Activated T-cell treated with anti-CD3 and anti-CD28 coated beads, Interleukin-2, amount 50 U/mL, for 24 hours (primary cell): ENCODE results near the gene VENTX.

Experiments used
- DNase-seq: peaks from one replicate; pipeline ENCODE4 v3.0.0-alpha.2; 2020
- H3K27ac Mint-ChIP-seq: 2 replicates; pipeline ENCODE4 v1.8.0; 2020; ENCODE audit warnings: mild to moderate bottlenecking, mixed read lengths
- H3K27me3 Mint-ChIP-seq: 2 replicates; pipeline ENCODE4 v1.8.0; 2020; ENCODE audit warnings: mixed read lengths
- H3K36me3 Mint-ChIP-seq: 2 replicates; pipeline ENCODE4 v1.8.0; 2020; ENCODE audit warnings: low read depth, mixed read lengths
- H3K4me1 Mint-ChIP-seq: 2 replicates; pipeline ENCODE4 v1.8.0; 2020; ENCODE audit warnings: low read depth, mixed read lengths
- H3K4me3 Mint-ChIP-seq: 2 replicates; pipeline ENCODE4 v1.8.0; 2020; ENCODE audit warnings: mild to moderate bottlenecking, moderate library complexity, mixed read lengths
- H3K9me3 Mint-ChIP-seq: 2 replicates; pipeline ENCODE4 v1.8.0; 2020; ENCODE audit warnings: mixed read lengths

The VENTX gene

DNA sequence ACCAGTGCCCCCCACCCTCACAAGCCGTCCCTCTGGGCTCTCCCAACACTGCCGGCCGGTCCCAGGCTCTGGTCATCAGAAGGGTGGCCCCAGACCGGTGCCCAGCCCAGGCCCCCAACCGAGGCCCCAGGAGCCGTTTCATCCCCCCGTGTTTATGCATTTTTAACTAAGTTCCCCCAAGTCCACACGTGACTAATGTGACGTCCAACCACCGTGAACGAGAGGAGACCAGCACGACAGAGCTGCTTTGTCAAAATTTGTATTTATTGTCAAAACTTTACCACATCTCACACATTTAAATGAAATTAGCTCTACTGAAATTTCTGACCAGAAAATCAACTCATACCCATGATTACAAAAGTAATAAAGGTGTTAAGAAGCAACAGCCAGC is 8.6 kb downstream of the VENTX start:
- no peak overlapping the region for H3K27ac Mint-ChIP-seq
- peaks cover 7% of the 10 kb centered on the region for H3K4me1 Mint-ChIP-seq
- peaks cover 22% of the 10 kb centered on the region for H3K27me3 Mint-ChIP-seq
- no peaks in the 10 kb centered on the region for H3K9me3 Mint-ChIP-seq
- no peak overlapping the region for H3K4me3 Mint-ChIP-seq
- no peak for DNase-seq
- no peaks in the 10 kb centered on the region for H3K36me3 Mint-ChIP-seq

DNA sequence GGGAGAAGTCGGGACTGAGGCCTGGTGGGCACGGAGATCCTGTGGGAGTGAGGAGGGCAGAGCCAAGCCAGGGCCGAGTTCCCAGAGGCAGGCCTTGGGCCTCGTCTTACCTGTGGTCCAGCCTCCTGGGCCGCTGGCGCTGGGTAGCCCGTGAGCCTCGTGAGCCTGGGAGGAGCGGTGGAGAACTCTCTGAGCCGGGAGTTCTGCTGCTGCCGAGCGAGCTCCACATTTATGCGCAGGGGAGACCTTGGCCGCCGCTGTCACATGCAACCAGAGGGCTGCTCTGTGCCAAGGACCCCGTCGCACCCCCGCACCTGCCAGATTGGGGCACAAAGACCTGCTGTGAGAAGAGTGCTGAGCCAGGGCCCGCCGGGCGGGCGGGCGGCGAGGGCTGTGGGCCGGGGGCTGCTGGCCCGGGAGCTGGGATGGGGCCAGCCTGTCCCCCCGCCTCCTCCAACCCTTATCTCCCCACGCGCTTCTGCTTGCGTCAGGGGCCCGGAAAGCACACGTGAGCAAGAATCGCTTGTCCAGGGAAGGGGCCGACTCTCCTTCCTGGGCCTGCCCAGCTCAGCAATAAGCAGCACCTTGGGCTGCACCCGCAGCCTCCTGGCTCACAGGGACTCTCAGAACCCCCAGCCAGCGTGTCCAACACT is 10.2 kb downstream of the VENTX start:
- Mint-ChIP-seq H3K27ac (no peak overlapping the region), H3K4me1 (no peaks in the 10 kb centered on the region), H3K9me3 (no peaks in the 10 kb centered on the region), H3K27me3 (peaks cover 7% of the 10 kb centered on the region), H3K4me3 (no peak overlapping the region), H3K36me3 (no peaks in the 10 kb centered on the region)
- DNase-seq = no peak

DNA sequence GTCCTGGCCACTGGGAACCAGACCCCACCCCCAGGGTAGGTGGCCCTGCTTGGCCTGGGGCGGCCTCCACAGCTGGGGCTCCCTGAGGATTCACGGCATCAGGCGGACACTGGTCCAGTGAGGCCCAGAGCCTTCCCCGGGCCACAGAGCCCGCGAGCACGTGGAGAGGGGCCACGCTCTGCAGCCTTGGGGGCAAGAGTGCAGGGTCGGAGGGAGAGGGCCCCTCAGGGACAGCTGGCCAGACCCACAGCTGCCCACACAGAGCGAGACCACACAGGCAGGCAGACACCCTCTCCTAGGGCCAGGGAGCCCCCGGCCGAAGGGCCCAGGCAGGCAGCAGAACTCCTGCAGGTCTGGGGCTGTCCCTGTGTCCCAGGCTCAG is 10.7 kb downstream of the VENTX start:
- Mint-ChIP-seq H3K27ac (no peak overlapping the region), H3K4me3 (no peak overlapping the region), H3K27me3 (peaks cover 2% of the 10 kb centered on the region), H3K36me3 (no peaks in the 10 kb centered on the region), H3K4me1 (no peaks in the 10 kb centered on the region), H3K9me3 (no peaks in the 10 kb centered on the region)
- DNase-seq = no peak

DNA sequence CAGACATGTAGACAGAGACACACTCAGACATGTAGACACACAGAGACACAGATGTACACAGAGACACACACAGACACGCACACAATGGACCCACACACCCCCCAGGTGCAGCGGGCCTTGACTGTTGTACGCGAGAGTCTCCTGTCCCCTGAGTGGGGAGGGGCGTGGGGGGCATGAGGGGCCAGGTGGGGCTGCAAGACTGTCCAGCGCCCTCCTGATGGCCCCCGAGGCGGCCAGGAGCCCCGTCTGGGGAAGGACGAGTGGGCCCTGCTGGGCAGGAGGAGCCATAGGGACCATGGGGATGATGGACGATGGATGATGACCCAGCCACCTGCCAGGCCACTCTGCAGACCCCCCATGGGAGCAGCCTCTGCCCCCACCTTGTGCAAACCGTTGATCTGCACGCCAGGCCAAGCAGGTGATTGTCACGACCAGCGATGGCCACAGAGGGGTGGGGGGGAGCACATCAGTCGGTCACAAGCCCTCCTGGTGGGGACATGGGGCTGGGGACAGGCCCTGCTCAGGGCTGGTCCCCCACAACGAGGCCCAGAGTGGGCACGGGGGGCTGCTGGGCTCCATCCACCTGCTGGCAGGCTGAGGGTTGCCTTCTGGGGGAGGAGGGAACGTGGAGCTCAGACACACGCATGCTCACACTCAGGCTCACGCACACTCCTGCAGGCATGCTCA is 11.6 kb downstream of the VENTX start:
- Mint-ChIP-seq H3K27me3 (peaks cover 2% of the 10 kb centered on the region), H3K9me3 (no peaks in the 10 kb centered on the region), H3K4me1 (no peaks in the 10 kb centered on the region), H3K27ac (no peak overlapping the region), H3K36me3 (no peaks in the 10 kb centered on the region), H3K4me3 (no peak overlapping the region)
- no peak for DNase-seq

DNA sequence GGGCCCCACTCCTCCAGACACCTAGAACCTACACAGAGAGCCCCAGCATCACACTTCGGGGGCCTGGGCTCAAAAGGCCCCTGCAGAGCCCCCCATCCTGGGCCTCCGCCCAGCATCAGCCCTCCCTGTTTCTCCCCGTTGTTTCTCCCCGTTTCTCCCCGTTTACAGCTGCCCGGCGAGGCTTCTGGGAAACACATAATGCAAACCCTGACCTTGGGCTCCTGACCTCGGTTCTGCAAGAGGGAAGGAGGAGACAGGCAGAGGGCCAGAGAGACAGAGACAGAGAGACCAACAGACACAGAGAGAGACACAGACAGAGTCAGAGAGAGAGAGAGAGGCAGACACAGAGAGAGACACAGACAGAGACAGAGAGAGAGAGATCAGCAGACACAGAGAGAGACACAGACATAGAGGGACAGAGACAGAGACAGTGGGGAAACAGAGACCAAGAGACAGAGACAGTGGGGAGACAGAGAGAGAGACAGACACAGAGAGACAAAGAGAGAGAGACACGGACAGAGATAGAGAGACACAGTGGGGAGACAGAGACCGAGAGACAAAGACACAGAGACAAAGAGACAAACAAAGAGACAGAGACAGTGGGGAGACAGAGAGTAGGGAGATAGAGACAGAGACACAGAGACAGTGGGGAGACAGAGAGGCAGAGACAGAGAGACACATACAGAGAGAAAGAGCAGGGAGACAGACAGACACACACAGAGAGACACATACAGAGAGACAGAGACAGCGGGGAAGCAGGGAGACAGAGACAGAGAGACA is 12.5 kb downstream of the VENTX start:
- no peak overlapping the region for H3K27ac Mint-ChIP-seq
- H3K4me3 Mint-ChIP-seq = no peak overlapping the region
- no peaks in the 10 kb centered on the region for H3K27me3 Mint-ChIP-seq
- DNase-seq = no peak
- H3K4me1 Mint-ChIP-seq = no peaks in the 10 kb centered on the region
- H3K9me3 Mint-ChIP-seq = no peaks in the 10 kb centered on the region
- H3K36me3 Mint-ChIP-seq = no peaks in the 10 kb centered on the region

DNA sequence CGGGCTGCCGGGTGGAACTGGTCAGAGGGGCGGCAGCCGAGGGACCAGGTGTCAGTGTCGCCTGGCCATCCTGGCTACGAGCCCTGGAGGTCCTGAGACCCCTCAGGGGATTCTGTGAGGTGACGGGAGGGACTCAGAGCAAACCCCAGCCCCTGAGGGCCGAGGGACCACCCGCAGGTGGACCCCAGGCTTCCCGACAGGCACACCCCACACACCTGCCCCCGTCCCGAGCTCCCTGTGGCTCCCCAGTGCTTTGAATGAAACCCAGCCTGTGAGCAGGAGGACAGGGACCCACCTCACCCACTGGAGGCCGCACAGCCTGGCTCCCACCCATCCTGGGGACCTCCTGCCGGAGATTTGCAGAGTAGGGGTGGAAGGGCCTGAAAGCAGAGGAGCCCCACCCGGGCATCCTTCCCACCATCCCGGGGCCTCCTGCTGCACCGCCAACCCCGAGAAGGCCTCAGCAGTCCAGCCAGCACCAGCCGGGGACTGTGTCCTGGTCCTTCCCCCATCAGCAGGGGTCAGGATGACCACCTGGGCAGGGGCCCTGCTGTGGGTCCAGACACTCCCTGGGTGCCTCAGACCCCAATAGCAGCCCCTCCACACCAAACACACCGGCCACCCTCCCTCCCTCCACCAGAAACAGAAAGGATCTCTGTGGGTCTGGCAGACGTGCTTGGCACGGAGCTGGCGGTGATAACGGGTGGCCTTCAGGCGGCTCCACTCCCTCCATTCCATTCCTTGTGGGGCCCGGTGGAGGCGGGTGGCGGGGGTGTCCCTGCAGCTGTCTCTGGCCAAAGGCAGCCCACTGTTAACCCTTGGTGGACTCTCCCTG is 13.9 kb downstream of the VENTX start:
- Mint-ChIP-seq H3K27ac (no peak overlapping the region), H3K36me3 (no peaks in the 10 kb centered on the region), H3K27me3 (no peaks in the 10 kb centered on the region), H3K4me3 (no peak overlapping the region), H3K9me3 (no peaks in the 10 kb centered on the region), H3K4me1 (no peaks in the 10 kb centered on the region)
- DNase-seq = no peak

DNA sequence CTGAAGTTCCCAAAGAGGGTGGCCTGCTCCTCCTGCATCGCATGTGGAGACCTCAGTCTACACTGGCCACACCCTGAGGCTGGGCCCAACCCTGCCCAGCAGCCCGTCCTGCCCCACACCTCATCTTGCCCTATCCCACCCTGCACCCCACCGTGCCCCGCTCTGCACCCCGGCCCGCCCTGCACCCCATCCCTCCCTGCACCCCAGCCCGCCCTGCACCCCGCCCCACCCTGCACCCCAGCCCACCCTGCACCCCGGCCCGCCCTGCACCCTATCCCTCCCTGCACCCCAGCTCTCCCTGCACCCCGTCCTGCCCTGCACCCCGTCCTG is 14.5 kb downstream of the VENTX start:
- no peak for DNase-seq
- Mint-ChIP-seq H3K27ac (no peak overlapping the region), H3K36me3 (no peaks in the 10 kb centered on the region), H3K4me1 (peaks cover 4% of the 10 kb centered on the region), H3K4me3 (no peak overlapping the region), H3K9me3 (no peaks in the 10 kb centered on the region), H3K27me3 (no peaks in the 10 kb centered on the region)

DNA sequence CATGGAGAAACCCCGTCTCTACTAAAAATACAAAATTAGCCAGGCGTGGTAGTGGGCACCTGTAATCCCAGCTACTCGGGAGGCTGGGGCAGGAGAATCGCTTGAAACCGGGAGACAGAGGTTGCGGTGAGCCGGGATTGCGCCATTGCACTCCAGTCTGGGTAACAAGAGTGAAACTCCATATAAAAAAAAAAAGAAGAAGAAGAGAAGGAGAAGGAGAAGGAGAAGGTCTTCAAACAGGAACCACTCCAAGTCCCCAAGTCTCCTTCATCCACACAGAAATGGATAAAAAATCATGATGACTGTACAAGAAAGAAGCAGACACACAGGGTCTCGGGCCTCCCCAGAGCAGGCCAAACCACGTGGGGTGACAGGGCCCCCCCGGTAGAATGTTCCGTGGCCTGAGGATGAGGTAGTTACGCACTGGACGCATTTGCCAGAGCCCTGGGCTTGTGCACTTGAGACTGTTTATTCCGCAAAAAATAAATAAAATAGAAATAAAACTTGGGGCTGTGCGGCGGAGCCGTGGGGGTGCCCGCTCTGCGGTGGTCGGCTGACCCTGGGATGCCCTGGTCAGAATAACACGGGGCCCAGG is 15.8 kb downstream of the VENTX start:
- Mint-ChIP-seq H3K36me3 (no peaks in the 10 kb centered on the region), H3K9me3 (no peaks in the 10 kb centered on the region), H3K4me3 (no peak overlapping the region), H3K4me1 (peaks cover 16% of the 10 kb centered on the region), H3K27me3 (no peaks in the 10 kb centered on the region), H3K27ac (no peak overlapping the region)
- no peak for DNase-seq

DNA sequence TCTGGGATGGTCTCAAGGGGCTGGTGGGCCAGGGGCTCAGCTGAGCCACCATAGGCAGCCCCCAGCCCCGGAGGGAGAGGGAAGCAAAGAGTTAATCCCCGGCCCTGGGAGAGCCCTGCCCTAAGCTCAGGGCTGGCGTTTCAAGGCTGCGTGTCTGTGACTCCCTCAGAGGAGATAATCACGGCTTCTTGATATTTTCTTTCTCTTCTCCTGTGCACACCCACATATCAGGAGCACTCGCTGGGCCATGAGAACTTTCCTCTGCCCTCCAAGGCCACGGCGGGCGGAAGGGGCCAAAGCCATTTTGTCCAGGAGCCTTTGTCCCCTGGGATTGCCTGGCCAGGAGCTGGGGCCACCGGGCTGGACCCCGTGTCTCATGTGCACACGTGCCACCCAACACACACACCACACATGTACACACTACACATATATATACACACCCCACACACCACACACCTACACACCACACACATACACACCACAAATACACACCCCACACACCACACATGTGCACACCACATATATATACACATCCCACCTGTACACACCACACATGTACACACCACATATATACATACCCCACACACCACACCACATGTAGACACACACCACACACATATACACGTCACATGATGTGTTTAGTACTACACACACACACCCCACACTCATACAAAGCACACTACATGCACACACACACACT is 16.9 kb downstream of the VENTX start:
- no peaks in the 10 kb centered on the region for H3K27me3 Mint-ChIP-seq
- no peaks in the 10 kb centered on the region for H3K36me3 Mint-ChIP-seq
- no peak overlapping the region for H3K27ac Mint-ChIP-seq
- no peak for DNase-seq
- peaks cover 24% of the 10 kb centered on the region for H3K4me1 Mint-ChIP-seq
- no peak overlapping the region for H3K4me3 Mint-ChIP-seq
- no peaks in the 10 kb centered on the region for H3K9me3 Mint-ChIP-seq

DNA sequence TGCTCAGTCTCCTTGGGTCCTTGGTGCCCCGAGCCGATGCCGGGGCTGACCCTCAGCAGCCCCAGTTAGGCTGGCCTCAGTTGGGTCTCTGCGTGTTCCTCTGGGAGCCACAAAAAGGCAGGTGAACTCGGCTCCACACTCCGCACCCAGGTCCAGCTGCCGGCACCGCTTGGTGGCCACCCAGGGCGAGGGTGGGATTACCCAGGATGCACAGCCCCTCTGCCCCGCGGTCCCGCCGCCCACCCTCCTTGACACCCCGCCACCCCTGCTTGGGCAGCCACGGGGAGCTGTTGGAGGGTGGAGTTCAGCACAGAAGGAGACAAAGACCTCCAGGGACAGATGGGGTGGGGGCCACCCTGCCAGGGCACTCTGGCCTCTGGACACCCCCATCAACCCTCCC is 17.7 kb downstream of the VENTX start:
- H3K27me3 Mint-ChIP-seq = no peaks in the 10 kb centered on the region
- H3K36me3 Mint-ChIP-seq = no peaks in the 10 kb centered on the region
- no peaks in the 10 kb centered on the region for H3K9me3 Mint-ChIP-seq
- H3K27ac Mint-ChIP-seq = no peak overlapping the region
- H3K4me1 Mint-ChIP-seq = peaks cover 32% of the 10 kb centered on the region
- no peak for DNase-seq
- H3K4me3 Mint-ChIP-seq = no peak overlapping the region

DNA sequence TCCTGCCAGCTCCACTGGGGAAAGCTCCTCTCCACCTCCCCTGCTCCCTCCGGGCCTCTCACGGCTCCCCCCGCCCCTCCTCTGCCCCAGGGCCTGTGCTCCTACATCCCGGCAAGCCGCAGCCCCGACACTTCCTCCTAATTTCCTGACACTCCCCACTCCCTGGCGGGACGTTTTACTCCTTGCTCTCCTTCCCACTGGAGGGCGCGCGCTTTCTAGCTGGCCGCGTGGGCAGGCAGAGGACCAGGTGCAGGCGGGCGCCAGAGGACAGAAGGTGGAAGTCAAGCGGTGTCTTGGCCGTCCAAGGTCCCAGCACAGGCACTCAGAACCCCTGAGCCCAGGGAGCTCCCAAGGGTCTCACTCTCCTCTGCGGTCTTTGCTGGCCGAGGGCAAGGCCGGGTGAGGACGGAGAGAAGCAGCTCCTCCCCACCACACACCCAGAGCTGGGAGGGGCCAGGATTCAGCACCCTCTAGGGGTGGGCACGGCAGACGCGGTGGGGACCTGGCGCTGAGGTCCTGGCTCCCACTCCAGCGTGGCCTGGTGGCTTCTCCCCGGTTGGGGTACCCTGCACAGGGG is 19.9 kb downstream of the VENTX start:
- peak overlapping the region; percentile 55 for H3K4me3 Mint-ChIP-seq
- H3K36me3 Mint-ChIP-seq = peaks cover 3% of the 10 kb centered on the region
- H3K4me1 Mint-ChIP-seq = peaks cover 47% of the 10 kb centered on the region
- no peak for DNase-seq
- no peaks in the 10 kb centered on the region for H3K9me3 Mint-ChIP-seq
- H3K27ac Mint-ChIP-seq = peak overlapping the region; percentile 63
- no peaks in the 10 kb centered on the region for H3K27me3 Mint-ChIP-seq

DNA sequence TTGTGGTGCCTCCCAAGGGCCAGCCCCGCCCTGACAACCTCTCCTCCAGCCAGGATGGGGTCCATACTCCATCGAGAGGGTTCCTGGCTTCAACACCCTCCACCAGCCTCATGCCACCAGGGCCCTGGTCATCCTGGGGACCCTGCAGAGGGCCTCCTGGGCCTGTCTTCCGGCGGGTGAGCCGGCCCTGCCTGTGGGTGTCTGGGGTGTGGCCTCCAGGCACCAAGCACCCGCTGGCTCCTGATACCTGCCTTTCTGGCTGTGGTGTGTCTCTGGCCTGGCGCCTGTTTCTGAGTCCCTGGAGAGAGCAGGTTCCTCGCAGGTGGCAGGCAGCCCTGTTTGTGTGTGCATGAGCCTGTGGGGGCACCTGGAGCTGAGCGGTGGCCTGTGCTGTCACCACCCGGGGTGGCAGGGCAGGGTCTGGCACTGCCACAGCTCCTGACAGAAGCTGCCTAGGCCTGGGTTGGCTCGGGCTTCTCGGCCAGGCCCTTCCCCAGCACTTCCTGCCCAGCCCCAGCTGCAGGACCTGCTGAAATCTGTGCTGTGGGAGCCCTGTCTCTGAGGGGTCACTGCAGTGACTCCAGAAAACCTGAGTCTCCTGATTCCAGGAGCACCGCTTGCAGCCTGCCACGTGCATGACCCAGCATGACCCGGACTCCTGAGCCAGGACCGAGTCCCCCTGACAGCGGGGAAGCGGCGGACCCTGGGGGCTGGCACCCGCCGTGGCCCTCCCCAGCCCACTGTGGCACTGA is 20.6 kb downstream of the VENTX start:
- H3K4me3 Mint-ChIP-seq = peak overlapping the region; percentile 55
- no peaks in the 10 kb centered on the region for H3K27me3 Mint-ChIP-seq
- H3K9me3 Mint-ChIP-seq = no peaks in the 10 kb centered on the region
- DNase-seq = peak; percentile 71
- H3K4me1 Mint-ChIP-seq = peaks cover 54% of the 10 kb centered on the region
- peak overlapping the region; percentile 88 for H3K27ac Mint-ChIP-seq
- peaks cover 9% of the 10 kb centered on the region for H3K36me3 Mint-ChIP-seq
